Right ventricle myocardium superior (tissue), 1 donor: ENCODE measurements around the gene PHF10. TPM values are rescaled to one million over a fixed set of nuclear protein-coding genes. Genes with fewer than 3 reads are reported as not detected.

Experiments used
- ATAC-seq: fragments of 200-7000 bp; cut with Tn5 transposase; one replicate; pipeline ENCODE4 v1.9.1; 2020; ENCODE audit warnings: mild to moderate bottlenecking; ENCODE audit not compliant: poor library complexity
- DNase-seq: peaks from one replicate; pipeline ENCODE4 v3.0.0-alpha.2; 2020
- intact Hi-C: fragments of 100-400 bp; cut with DNase I; formaldehyde crosslinking; loops from one replicate; pipeline ENCODE4 v1.11.2; 2022
- total RNA-seq: library from RNA; stranded (reverse); fragmentation: NEBNext Ultra II Directional; extraction: Animal tissue kit (Norgen Biotek cat#: 25700); gene quantifications from one replicate; pipeline ENCODE4 v1.2.1, GENCODE V29; 2021
- donor health status: DM: no; HTN: yes; CAD: no; lungs with severe emphysema.

PHF10 gene
- total RNA-seq, 1 donor from 2014 or later = 53.7 TPM

DNA sequence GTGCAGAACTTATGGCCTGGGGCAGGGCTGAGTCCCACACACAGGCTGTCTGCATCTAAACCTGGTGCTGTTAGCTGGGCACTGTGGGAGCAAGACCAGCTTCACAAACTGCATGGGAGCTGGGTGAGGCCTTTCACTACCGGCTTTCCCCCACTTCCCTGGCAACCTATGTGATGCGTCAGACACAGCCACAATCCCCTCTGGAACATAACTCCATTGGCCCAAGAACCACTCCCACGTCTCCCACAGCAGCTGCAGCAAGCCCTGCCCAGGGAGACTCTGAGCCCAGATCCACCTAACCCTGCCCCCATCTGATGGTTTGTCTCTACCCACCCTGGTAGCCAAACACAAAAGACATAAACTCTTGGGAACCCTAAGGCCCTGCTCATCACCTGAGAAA, 31.8 kb downstream of the PHF10 start:
- no peak for DNase-seq
- intact Hi-C loops = no loop called here
- ATAC-seq = no peak

- DNase-seq (no peak), ATAC-seq (no peak)
- intact Hi-C loops = no loop called here
These were observed 33.0 kb downstream of the PHF10 start for GRCh38 chr6:169691260-169691659.

- no peak for ATAC-seq
- intact Hi-C loops = no loop called here
- no peak for DNase-seq
These were observed 35.0 kb downstream of the PHF10 start for GRCh38 chr6:169689287-169689686.

- ATAC-seq = no peak
- intact Hi-C loops = no loop called here
- DNase-seq = no peak
These were observed 38.4 kb downstream of the PHF10 start for GRCh38 chr6:169685860-169686259.

GRCh38 chr6:169684056-169684455, 40.2 kb downstream of the PHF10 start:
- intact Hi-C loops = no loop called here
- DNase-seq = no peak
- no peak for ATAC-seq

DNA sequence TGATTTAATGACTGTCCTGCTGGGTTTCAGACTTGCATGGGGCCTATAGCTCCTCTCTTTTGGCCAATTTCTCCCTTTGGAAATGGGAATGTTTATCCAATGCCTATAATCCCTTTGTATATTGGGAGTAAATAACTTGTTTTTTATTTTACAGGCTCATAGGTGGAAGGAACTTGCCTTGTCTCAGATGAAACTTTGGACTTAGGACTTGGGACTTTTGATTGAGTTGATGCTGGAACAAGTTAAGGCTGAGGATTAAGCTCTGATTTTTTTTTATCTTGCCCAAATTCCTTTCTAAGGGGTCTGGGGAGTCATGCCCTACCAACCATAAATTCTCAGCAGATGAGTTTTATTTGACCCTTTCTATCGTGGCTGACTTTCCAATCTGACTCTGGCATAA, 46.0 kb downstream of the PHF10 start:
- ATAC-seq (no peak), DNase-seq (no peak)
- intact Hi-C loops = no loop called here

GRCh38 chr6:169677096-169677495, 47.2 kb downstream of the PHF10 start:
- DNase-seq = no peak
- no peak for ATAC-seq
- intact Hi-C loops = no loop called here

DNA sequence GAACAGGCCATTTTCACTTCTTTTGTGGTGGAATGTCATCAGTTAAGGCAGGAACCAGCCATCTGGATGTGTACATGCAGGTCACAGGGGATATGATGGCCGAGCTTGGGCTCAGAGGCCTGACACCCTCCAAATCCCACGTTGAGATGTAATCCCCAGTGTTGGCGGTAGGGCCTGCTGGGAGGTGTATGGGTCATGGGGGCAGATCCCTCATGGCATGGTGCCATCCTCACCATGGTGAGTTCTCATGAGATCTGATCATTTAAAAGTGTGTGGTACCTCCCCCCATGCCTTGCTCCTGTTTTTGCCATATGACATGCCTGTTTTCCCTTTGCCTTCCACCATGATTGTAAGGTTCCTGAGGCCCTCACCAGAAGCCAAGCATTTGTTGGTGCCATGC, 49.3 kb downstream of the PHF10 start:
- DNase-seq (peak; percentile 26), ATAC-seq (no peak)
- intact Hi-C loops = no loop called here

DNA sequence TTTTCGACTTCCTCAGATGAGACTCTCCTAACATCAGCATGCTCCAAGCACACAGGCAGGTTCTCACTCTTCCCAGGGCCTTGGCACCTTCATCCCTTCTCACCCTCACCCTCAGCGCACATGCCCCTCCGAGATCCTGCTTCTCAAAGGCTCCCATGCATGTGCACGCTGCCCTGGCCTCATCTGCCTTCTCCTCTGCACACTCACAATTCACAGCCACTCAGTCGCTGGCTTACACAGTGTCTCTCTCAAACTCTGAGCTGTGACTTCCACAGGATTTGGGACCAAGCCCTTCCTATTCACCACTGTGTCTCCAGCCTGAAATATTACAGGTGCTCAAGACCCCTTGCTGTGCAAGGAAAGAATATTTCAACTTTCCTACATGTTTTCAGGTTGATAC, 52.7 kb downstream of the PHF10 start:
- ATAC-seq (no peak), DNase-seq (no peak)
- intact Hi-C loops = no loop called here

GRCh38 chr6:169669889-169670288, 54.4 kb downstream of the PHF10 start:
- intact Hi-C loops = no loop called here
- ATAC-seq (peak; percentile 12), DNase-seq (no peak)

GRCh38 chr6:169669147-169669546, 55.2 kb downstream of the PHF10 start:
- intact Hi-C loops = no loop called here
- no peak for ATAC-seq
- no peak for DNase-seq

GRCh38 chr6:169668203-169668847, 56.0 kb downstream of the PHF10 start:
- intact Hi-C loops = no loop called here
- DNase-seq (no peak), ATAC-seq (no peak)

DNA sequence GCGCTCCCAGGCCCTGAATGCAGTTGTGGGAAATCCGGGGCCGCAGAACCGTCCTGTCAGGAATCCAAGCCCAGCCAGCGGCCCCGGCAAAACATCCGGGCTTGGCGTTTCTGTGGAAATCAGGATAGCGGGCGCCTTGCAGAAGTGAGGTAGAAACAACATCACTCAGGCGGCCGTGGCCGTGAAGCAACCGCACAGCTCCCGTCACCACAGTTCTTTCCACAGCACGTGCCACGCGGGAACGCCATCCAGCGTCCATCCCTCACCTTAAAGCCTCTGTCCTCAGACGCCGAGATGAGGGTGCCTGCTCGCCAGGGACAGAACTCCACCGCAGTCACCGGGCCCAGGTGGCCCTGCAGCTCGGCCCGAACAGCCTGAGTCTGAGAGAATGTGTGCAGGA, 56.6 kb downstream of the PHF10 start:
- DNase-seq = no peak
- intact Hi-C loops = no loop called here
- ATAC-seq = no peak

GRCh38 chr6:169666441-169666840, 57.9 kb downstream of the PHF10 start:
- intact Hi-C loops = no loop called here
- ATAC-seq = no peak
- no peak for DNase-seq

GRCh38 chr6:169665289-169665688, 59.0 kb downstream of the PHF10 start:
- intact Hi-C loops = no loop called here
- ATAC-seq (no peak), DNase-seq (no peak)

DNA sequence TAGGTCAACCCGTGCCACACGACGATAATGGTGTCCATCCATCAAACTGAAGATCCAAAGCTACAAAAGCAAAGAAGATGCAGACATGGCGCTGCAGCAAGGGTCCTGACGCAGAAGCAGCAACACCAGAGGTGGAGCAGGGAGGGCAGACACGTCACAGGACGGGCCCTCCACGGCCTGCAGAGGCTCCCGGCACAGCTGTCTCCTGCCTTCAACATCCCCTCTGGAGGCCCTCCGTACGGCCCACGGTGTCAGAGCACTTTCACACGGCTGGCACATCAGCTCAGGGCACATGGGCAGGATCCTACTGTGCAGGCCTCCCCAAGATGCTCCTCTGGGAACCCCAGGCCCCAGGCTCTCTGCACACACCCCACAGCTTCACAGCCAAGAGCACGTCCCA, 60.1 kb downstream of the PHF10 start:
- intact Hi-C loops = no loop called here
- no peak for ATAC-seq
- DNase-seq = no peak

GRCh38 chr6:169663468-169663867, 60.8 kb downstream of the PHF10 start:
- DNase-seq (no peak), ATAC-seq (no peak)
- intact Hi-C loops = no loop called here

DNA sequence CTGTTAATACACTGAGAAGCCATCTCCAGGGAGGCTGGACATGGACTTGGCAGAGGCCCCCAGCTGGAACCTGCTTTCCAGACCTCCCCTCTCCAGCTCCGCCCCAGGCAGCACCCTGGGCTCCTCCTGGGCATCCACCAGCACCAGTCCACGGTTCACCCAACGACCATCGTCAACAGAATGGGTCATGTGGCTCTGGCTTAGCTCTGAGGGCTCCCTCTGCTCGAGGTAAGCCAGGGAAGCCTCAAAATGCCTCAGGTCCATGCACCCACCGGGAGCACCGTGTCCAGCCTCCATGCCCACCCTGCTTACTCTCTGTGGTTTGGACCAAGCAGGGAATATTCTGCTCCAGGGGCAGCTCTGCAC, 62.9 kb downstream of the PHF10 start:
- DNase-seq (no peak), ATAC-seq (no peak)
- intact Hi-C loops = no loop called here

DNA sequence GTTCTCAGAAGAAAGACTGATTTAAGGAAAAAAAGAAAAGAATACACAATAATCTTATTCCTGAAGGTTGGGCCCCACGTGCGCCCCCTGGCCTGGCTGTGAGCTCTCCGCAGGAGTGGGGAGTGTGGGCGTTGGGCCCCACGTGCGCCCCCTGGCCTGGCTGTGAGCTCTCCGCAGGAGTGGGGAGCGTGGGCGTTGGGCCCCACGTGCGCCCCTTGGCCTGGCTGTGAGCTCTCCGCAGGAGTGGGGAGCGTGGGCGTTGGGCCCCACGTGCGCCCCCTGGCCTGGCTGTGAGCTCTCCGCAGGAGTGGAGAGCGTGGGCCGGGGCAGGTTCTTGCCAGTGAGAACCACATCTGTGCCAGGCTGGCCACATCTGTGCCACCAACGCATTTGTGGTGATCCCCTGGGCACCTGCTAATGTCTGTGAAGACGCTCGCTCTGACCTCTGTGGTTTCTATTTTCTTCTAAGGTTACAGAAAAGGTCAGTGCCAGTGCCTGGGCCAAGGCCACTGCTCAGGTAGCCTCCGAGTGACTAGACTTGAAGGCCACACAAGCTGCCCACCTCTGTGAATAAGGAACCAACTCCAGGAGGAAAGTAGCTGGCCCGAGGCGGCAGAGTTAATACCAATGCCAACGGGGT, 63.4 kb downstream of the PHF10 start:
- ATAC-seq = peak; percentile 22
- intact Hi-C loops = no loop called here
- DNase-seq = no peak

DNA sequence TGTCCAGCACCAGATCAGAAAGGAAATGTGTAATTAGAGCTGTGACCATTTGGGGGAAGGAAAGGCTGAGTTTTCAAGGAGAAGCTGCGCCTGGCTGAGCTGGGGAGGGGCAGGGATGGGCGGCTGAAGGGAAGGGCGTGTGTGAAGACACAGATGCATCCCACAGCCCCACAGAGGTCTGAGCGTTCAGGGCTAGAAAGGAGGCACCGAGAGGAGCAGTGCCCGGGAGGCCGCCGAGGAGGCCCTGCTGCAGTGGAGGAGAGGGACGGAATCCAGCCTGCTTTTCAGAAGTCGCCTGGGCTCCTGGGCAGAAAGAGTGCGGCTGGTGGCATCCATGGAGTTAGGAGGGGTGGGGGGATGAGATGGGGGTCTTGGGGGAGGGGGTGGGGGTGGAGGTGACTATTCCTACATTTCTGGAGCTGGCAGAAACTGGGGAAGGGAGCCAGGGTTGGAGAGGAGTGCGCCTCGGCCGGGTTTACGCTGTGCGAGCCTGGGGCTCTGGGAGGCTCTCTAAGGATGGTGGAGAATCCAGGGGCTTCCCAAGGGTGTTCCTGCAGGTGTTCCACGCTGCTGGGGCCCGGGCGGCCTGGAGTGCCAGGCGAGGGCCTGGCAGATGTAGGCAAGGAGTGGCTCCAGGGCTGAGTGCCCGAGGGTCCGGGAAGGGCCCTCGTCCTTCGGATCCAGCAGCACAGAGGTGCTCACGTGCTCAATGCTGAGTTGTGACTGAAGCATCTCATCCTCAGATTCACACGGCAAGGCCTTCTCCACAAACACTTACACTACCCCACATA, 64.3 kb downstream of the PHF10 start:
- DNase-seq = no peak
- intact Hi-C loops = no loop called here
- no peak for ATAC-seq
